ENCODE results near the gene SUCLG1.

SUCLG1 gene

GRCh38 chr2:84380875-84381274 is 78.2 kb downstream of the SUCLG1 start:
- H3K4me3 ChIP-seq (ENCODE audit: low read depth, low read length), result no peak overlapping the region
- no peak for TF ChIP-seq CTCF (IDR thresholded peaks at IDR 0.05; ENCODE audit: low read depth, low read length)
- no peak for DNase-seq
- H3K27ac ChIP-seq, result no peak overlapping the region
- no peaks in the 10 kb centered on the region for H3K9me3 ChIP-seq (ENCODE audit: severe bottlenecking)
- no peaks in the 10 kb centered on the region for H3K36me3 ChIP-seq
- no peaks in the 10 kb centered on the region for H3K27me3 ChIP-seq (ENCODE audit: insufficient read depth, low read depth, severe bottlenecking)

- TF ChIP-seq CTCF (IDR thresholded peaks at IDR 0.05; ENCODE audit: low read depth, low read length), result no peak
- H3K27ac ChIP-seq, result no peak overlapping the region
- no peaks in the 10 kb centered on the region for H3K36me3 ChIP-seq
- H3K27me3 ChIP-seq (ENCODE audit: insufficient read depth, low read depth, severe bottlenecking), result no peaks in the 10 kb centered on the region
- H3K4me3 ChIP-seq (ENCODE audit: low read depth, low read length), result no peak overlapping the region
- no peaks in the 10 kb centered on the region for H3K9me3 ChIP-seq (ENCODE audit: severe bottlenecking)
- DNase-seq, result no peak
Observed at GRCh38 chr2:84378960-84379359, 80.1 kb downstream of the SUCLG1 start.

- Histone ChIP-seq H3K4me3 (ENCODE audit: low read depth, low read length) (no peak overlapping the region), H3K36me3 (no peaks in the 10 kb centered on the region), H3K27ac (no peak overlapping the region), H3K27me3 (ENCODE audit: insufficient read depth, low read depth, severe bottlenecking) (no peaks in the 10 kb centered on the region), H3K9me3 (ENCODE audit: severe bottlenecking) (no peaks in the 10 kb centered on the region)
- no peak for DNase-seq
- TF ChIP-seq CTCF (IDR thresholded peaks at IDR 0.05; ENCODE audit: low read depth, low read length), result no peak
Observed at GRCh38 chr2:84375020-84375419, 84.1 kb downstream of the SUCLG1 start.

- Histone ChIP-seq H3K36me3 (no peaks in the 10 kb centered on the region), H3K27me3 (ENCODE audit: insufficient read depth, low read depth, severe bottlenecking) (no peaks in the 10 kb centered on the region), H3K27ac (no peak overlapping the region), H3K9me3 (ENCODE audit: severe bottlenecking) (no peaks in the 10 kb centered on the region), H3K4me3 (ENCODE audit: low read depth, low read length) (no peak overlapping the region)
- no peak for DNase-seq
- no peak for TF ChIP-seq CTCF (IDR thresholded peaks at IDR 0.05; ENCODE audit: low read depth, low read length)
Observed at GRCh38 chr2:84373866-84374265, 85.2 kb downstream of the SUCLG1 start.
